ENCODE results near the gene GAR1.
A peak's percentile ranks its signal among the peaks of the same experiment; 100 is the strongest.

The GAR1 gene

GRCh38 chr4:109816082-109816442, 500 bp downstream of the GAR1 start:
- Histone ChIP-seq H3K27me3 (ENCODE audit: insufficient read depth, low read length) (no peaks in the 10 kb centered on the region), H3K36me3 (ENCODE audit: insufficient read depth, low read length) (peaks cover 35% of the 10 kb centered on the region), H3F3A (ENCODE audit: insufficient read depth, low read length) (no peaks in the 10 kb centered on the region), H3K4me2 (ENCODE audit: low read length) (peak overlapping the region; percentile 90), H2AFZ (ENCODE audit: low read length) (no peak overlapping the region), H3K27ac (ENCODE audit: low read depth, low read length, poor library complexity, severe bottlenecking) (peak overlapping the region; percentile 47), H3K4me1 (ENCODE audit: insufficient read depth, low read length, severe bottlenecking) (peaks cover 21% of the 10 kb centered on the region), H3K79me2 (ENCODE audit: insufficient read depth, low read length) (peaks cover 14% of the 10 kb centered on the region; the same call in 1 of the 2 replicates), H3K9me2 (ENCODE audit: low read depth, low read length) (no peaks in the 10 kb centered on the region), H3K9me3 (ENCODE audit: low read length) (no peaks in the 10 kb centered on the region), H4K20me1 (ENCODE audit: insufficient read depth, low read length) (no peaks in the 10 kb centered on the region), H3K9ac (ENCODE audit: low read length) (peak overlapping the region; percentile 89), H3K4me3 (ENCODE audit: low read depth, low read length, poor library complexity, severe bottlenecking) (peak overlapping the region; percentile 86)
- no peak for TF ChIP-seq CTCF (IDR thresholded peaks at IDR 0.05; ENCODE audit: low read length)
- TF ChIP-seq EZH2 (IDR thresholded peaks at IDR 0.05; ENCODE audit: borderline replicate concordance, low read length), result no peak

GRCh38 chr4:109816894-109817293, 1.3 kb downstream of the GAR1 start:
- peaks cover 14% of the 10 kb centered on the region; the same call in 1 of the 2 replicates for H3K79me2 ChIP-seq (ENCODE audit: insufficient read depth, low read length)
- peaks cover 21% of the 10 kb centered on the region for H3K4me1 ChIP-seq (ENCODE audit: insufficient read depth, low read length, severe bottlenecking)
- TF ChIP-seq EZH2 (IDR thresholded peaks at IDR 0.05; ENCODE audit: borderline replicate concordance, low read length) (no peak), CTCF (IDR thresholded peaks at IDR 0.05; ENCODE audit: low read length) (no peak)
- no peaks in the 10 kb centered on the region for H4K20me1 ChIP-seq (ENCODE audit: insufficient read depth, low read length)
- peak overlapping the region; percentile 90 for H3K4me2 ChIP-seq (ENCODE audit: low read length)
- H3K9me2 ChIP-seq (ENCODE audit: low read depth, low read length), result no peaks in the 10 kb centered on the region
- H3F3A ChIP-seq (ENCODE audit: insufficient read depth, low read length), result no peaks in the 10 kb centered on the region
- peaks cover 43% of the 10 kb centered on the region for H3K36me3 ChIP-seq (ENCODE audit: insufficient read depth, low read length)
- no peaks in the 10 kb centered on the region for H3K9me3 ChIP-seq (ENCODE audit: low read length)
- no peaks in the 10 kb centered on the region for H3K27me3 ChIP-seq (ENCODE audit: insufficient read depth, low read length)
- H3K9ac ChIP-seq (ENCODE audit: low read length), result peak overlapping the region; percentile 89
- no peak overlapping the region for H2AFZ ChIP-seq (ENCODE audit: low read length)
- H3K27ac ChIP-seq (ENCODE audit: low read depth, low read length, poor library complexity, severe bottlenecking), result no peak overlapping the region
- peak overlapping the region; percentile 86 for H3K4me3 ChIP-seq (ENCODE audit: low read depth, low read length, poor library complexity, severe bottlenecking)

GRCh38 chr4:109818268-109818667, 2.7 kb downstream of the GAR1 start:
- peaks cover 55% of the 10 kb centered on the region for H3K36me3 ChIP-seq (ENCODE audit: insufficient read depth, low read length)
- H3K4me2 ChIP-seq (ENCODE audit: low read length), result no peak overlapping the region

More at GRCh38 chr4:109818268-109818667, 2.7 kb downstream of the GAR1 start:
- TF ChIP-seq EZH2 (IDR thresholded peaks at IDR 0.05; ENCODE audit: borderline replicate concordance, low read length) (no peak), CTCF (IDR thresholded peaks at IDR 0.05; ENCODE audit: low read length) (no peak)
- no peak overlapping the region for H3K9ac ChIP-seq (ENCODE audit: low read length)
- no peaks in the 10 kb centered on the region for H3F3A ChIP-seq (ENCODE audit: insufficient read depth, low read length)
- H3K79me2 ChIP-seq (ENCODE audit: insufficient read depth, low read length), result peaks cover 14% of the 10 kb centered on the region; the same call in 1 of the 2 replicates
- H3K9me3 ChIP-seq (ENCODE audit: low read length), result no peaks in the 10 kb centered on the region
- no peaks in the 10 kb centered on the region for H3K27me3 ChIP-seq (ENCODE audit: insufficient read depth, low read length)
- H3K4me1 ChIP-seq (ENCODE audit: insufficient read depth, low read length, severe bottlenecking), result peaks cover 21% of the 10 kb centered on the region
- no peak overlapping the region for H3K4me3 ChIP-seq (ENCODE audit: low read depth, low read length, poor library complexity, severe bottlenecking)
- H4K20me1 ChIP-seq (ENCODE audit: insufficient read depth, low read length), result no peaks in the 10 kb centered on the region
- no peaks in the 10 kb centered on the region for H3K9me2 ChIP-seq (ENCODE audit: low read depth, low read length)
- H3K27ac ChIP-seq (ENCODE audit: low read depth, low read length, poor library complexity, severe bottlenecking), result no peak overlapping the region
- no peak overlapping the region for H2AFZ ChIP-seq (ENCODE audit: low read length)

Data from OCI-LY1 (cell line).